HL-60 (cell line): Measurements from ENCODE around the gene CNOT3.

ENCODE experiments used
- DNase-seq, 2 experiments: peaks; one replicate each; pipeline ENCODE4 v3.0.0-alpha.2; 2010 to 2020; ENCODE audit warnings: low read depth in 1 of 2, low spot score in 1 of 2
- H3K27ac ChIP-seq: fragments of 250-450 bp; sonication (Bioruptor Pico); replicated peaks from 2 replicates; pipeline ENCODE4 v1.5.1; 2020; ENCODE audit warnings: mild to moderate bottlenecking, moderate library complexity
- H3K27me3 ChIP-seq: fragments of 250-450 bp; sonication (Bioruptor Pico); 2 replicates; pipeline ENCODE4 v1.5.1; 2021; ENCODE audit warnings: mild to moderate bottlenecking, moderate library complexity; ENCODE audit not compliant: insufficient read depth, poor library complexity, severe bottlenecking
- H3K4me3 ChIP-seq: replicated peaks from 2 replicates; pipeline ENCODE4 v1.5.1; 2011; ENCODE audit warnings: mild to moderate bottlenecking, control low read depth, low read length; ENCODE audit not compliant: insufficient read depth
- CTCF ChIP-seq: IDR thresholded peaks from one replicate; pipeline ENCODE4 v1.5.1; 2011; ENCODE audit warnings: low read length, control low read depth, inconsistent platforms; ENCODE audit not compliant: insufficient read depth
- GABPA ChIP-seq: IDR thresholded peaks from 2 replicates; pipeline ENCODE4 v1.6.1; 2012; ENCODE audit warnings: low read depth
- POLR2AphosphoS5 ChIP-seq: IDR thresholded peaks from 2 replicates; pipeline ENCODE4 v1.6.1; 2012; ENCODE audit warnings: low read depth
- REST ChIP-seq: IDR thresholded peaks from 2 replicates; pipeline ENCODE4 v1.6.1; 2012; ENCODE audit warnings: low read depth; ENCODE audit not compliant: insufficient replicate concordance
- SPI1 ChIP-seq: IDR thresholded peaks from 2 replicates; pipeline ENCODE4 v1.6.1; 2012; ENCODE audit warnings: low read depth, mild to moderate bottlenecking, borderline replicate concordance

CNOT3 gene

GRCh38 chr19:54196536-54196935 is 59.0 kb downstream of the CNOT3 start:
- TF ChIP-seq POLR2AphosphoS5 (no peak), GABPA (no peak), CTCF (no peak), REST (no peak), SPI1 (no peak)
- H3K27ac ChIP-seq = no peak overlapping the region

GRCh38 chr19:54197121-54197520 is 59.6 kb downstream of the CNOT3 start:
- Histone ChIP-seq H3K27ac (no peak overlapping the region), H3K4me3 (no peak overlapping the region), H3K27me3 (no peaks in the 10 kb centered on the region)
- no peak for TF ChIP-seq REST
- no peak for TF ChIP-seq SPI1
- no peak for TF ChIP-seq POLR2AphosphoS5
- no peak for TF ChIP-seq GABPA
- TF ChIP-seq CTCF = no peak
- DNase-seq = no peak

More at GRCh38 chr19:54196536-54196935, 59.0 kb downstream of the CNOT3 start:
- DNase-seq = no peak
- Histone ChIP-seq H3K27me3 (no peaks in the 10 kb centered on the region), H3K4me3 (no peak overlapping the region)

GRCh38 chr19:54199401-54199800 is 61.8 kb downstream of the CNOT3 start:
- no peak for DNase-seq
- no peak overlapping the region for H3K27ac ChIP-seq
- H3K4me3 ChIP-seq = no peak overlapping the region
- no peaks in the 10 kb centered on the region for H3K27me3 ChIP-seq
- TF ChIP-seq POLR2AphosphoS5 = no peak
- no peak for TF ChIP-seq GABPA
- no peak for TF ChIP-seq CTCF
- TF ChIP-seq SPI1 = no peak
- TF ChIP-seq REST = no peak
